ENCODE data around the gene ASXL3. TPM values are rescaled to one million over a fixed set of nuclear protein-coding genes. Genes with fewer than 3 reads are reported as not detected.

ASXL3 gene
- total RNA-seq, 2 donors from 2014 or later: 0.59 to 1.7 TPM

DNA sequence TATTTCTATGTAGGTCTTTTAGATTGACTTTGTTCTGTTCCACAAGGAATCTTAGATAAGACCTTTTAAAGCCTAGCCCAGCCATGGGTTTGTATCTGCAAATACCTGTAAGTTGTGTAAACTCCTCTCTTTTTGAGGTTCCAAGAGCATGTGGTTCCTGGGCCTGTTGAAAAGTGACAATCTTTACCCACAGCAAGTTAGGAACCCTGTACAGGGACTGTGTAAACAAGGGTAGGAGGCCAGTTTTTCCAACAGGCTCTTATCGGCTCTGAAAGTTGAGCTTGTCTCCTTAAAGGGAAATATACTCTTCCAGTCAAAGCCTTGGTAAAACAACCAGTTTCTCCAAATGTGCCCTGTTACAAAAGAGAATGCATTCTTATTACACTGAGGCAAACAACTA lies 15.3 kb upstream of the ASXL3 start:
- no peaks in the 10 kb centered on the region for H3K27me3 ChIP-seq
- H3K4me1 ChIP-seq: no peaks in the 10 kb centered on the region
- no peak overlapping the region for H3K4me3 ChIP-seq
- H3K9ac ChIP-seq (ENCODE audit: low read depth in 2 of 2, low read length in 2 of 2): no peak overlapping the region
- DNase-seq: no peak
- intact Hi-C loops (cut with DNase I): no loop called here
- no peaks in the 10 kb centered on the region for H3K36me3 ChIP-seq
- TF ChIP-seq, protein P1, sequence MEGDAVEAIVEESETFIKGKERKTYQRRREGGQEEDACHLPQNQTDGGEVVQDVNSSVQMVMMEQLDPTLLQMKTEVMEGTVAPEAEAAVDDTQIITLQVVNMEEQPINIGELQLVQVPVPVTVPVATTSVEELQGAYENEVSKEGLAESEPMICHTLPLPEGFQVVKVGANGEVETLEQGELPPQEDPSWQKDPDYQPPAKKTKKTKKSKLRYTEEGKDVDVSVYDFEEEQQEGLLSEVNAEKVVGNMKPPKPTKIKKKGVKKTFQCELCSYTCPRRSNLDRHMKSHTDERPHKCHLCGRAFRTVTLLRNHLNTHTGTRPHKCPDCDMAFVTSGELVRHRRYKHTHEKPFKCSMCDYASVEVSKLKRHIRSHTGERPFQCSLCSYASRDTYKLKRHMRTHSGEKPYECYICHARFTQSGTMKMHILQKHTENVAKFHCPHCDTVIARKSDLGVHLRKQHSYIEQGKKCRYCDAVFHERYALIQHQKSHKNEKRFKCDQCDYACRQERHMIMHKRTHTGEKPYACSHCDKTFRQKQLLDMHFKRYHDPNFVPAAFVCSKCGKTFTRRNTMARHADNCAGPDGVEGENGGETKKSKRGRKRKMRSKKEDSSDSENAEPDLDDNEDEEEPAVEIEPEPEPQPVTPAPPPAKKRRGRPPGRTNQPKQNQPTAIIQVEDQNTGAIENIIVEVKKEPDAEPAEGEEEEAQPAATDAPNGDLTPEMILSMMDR (IDR thresholded peaks at IDR 0.05): no peak
- H3K27ac ChIP-seq: no peak overlapping the region
- H3K9me3 ChIP-seq: no peaks in the 10 kb centered on the region

DNA sequence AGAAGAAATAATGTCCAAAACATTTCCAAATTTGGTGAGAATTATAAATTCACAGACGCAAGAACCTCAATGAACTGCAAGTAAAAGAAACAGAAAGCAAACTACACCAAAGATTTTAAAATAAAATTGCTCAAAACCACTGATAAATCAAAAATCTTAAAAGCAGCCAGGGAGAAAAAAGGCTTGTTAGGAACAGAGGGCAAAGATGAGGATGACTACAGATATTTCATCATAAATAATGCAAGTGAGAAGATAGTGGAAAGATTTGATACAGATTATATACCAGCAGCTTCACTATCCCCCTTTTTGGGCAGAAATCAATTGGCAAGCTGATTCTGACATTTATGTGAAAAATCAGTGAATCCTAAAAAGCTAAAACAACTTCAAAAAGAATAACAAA lies 10.3 kb upstream of the ASXL3 start:
- Histone ChIP-seq H3K27me3 (no peaks in the 10 kb centered on the region), H3K4me3 (no peak overlapping the region), H3K36me3 (no peaks in the 10 kb centered on the region), H3K9me3 (no peaks in the 10 kb centered on the region), H3K27ac (no peak overlapping the region), H3K9ac (ENCODE audit: low read depth in 2 of 2, low read length in 2 of 2) (no peak overlapping the region), H3K4me1 (no peaks in the 10 kb centered on the region)
- intact Hi-C loops (cut with DNase I): no loop called here
- no peak for DNase-seq
- TF ChIP-seq, protein P1 (IDR thresholded peaks at IDR 0.05): no peak

DNA sequence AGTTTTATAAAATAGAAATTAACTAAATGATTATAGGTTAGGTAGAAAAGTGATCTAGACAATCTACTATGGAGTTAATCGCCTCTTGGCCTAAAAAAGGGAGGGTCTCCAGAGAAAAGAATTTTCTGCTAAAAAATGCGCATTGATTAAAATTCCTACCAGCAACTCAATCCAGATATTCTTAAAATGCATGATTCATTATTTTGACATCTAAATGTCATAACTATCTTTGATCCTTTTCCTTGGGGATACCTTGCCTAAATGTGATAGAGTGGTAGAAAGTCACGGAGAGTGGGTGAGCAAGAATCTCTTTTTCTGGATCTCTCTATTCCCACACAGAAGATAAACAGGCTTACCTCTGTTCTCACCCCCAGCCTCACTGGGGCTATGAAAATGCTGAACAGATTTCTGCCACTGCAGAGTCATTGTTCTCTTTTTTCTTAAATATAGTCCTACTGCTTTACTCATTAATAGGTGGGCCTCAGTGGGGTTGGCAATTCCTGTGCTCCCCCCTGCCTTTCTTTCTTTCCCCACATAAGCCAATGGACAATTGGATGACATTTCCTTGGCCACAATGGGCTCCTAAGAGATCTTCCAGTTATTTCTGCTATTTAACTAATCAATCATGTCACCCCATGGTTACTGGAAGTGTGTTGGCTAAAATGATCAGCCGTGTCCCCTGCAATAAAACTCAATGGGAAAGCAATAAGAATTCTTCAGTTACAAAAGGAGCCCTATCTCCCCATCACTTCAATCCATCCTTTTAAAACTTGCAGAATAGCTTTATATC lies 5.8 kb upstream of the ASXL3 start:
- H3K9ac ChIP-seq (ENCODE audit: low read depth in 2 of 2, low read length in 2 of 2): no peak overlapping the region
- H3K9me3 ChIP-seq: no peaks in the 10 kb centered on the region
- no peaks in the 10 kb centered on the region for H3K4me1 ChIP-seq
- TF ChIP-seq, protein P1 (IDR thresholded peaks at IDR 0.05): no peak
- H3K36me3 ChIP-seq: no peaks in the 10 kb centered on the region
- H3K27ac ChIP-seq: no peak overlapping the region
- no peak for DNase-seq
- H3K27me3 ChIP-seq: no peaks in the 10 kb centered on the region
- no peak overlapping the region for H3K4me3 ChIP-seq
- intact Hi-C loops (cut with DNase I): loop anchor here (10.0 kb wide), 1 partner anchor 127 kb away; the partner anchor contains the start of gene CCDC178

DNA sequence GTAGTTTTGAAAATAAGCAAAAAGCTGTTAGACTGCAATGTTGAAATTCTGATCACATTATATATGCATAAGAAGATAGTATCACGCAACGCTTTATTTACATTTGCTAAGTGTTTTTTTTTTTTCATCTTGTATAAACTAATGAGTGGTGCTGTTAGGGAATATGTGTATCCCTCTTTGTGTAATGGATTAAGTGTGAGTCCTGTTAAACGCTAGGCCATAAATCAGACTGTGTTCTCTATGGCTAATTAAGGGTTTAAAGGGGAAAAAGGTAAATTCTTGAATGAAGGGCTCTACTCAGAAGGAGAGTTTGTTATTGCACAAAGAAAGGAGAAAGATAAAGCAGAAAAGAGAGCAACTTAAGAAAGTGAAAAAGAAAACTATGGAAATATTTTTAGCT lies 4.8 kb upstream of the ASXL3 start:
- Histone ChIP-seq H3K36me3 (no peaks in the 10 kb centered on the region), H3K4me1 (no peaks in the 10 kb centered on the region), H3K4me3 (no peak overlapping the region), H3K9ac (ENCODE audit: low read depth in 2 of 2, low read length in 2 of 2) (no peak overlapping the region), H3K27ac (no peak overlapping the region), H3K27me3 (no peaks in the 10 kb centered on the region), H3K9me3 (no peaks in the 10 kb centered on the region)
- no peak for DNase-seq
- intact Hi-C loops (cut with DNase I): loop anchor here (10.0 kb wide), 1 partner anchor 128 kb away; the partner anchor contains the start of gene CCDC178
- TF ChIP-seq, protein P1 (IDR thresholded peaks at IDR 0.05): no peak

DNA sequence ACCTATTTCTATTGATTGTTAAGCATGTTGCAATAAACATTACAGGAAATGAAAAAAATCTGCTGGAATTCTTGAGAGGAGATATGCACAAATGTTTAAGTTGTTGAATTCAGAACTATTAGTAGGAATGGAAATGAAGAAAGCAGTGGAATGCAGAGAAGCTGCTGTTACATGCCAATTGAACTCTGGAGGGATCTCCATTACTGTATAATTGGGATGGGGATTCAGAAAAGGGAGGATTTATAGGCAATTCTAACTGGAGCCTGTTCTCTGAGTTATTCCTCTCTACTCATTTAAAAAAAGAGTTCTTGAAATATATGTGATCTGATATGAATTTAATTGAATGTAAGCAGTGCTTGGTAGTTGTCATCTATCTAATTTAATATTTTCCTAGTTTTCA lies 2.6 kb upstream of the ASXL3 start:
- Histone ChIP-seq H3K4me3 (no peak overlapping the region), H3K9ac (ENCODE audit: low read depth in 2 of 2, low read length in 2 of 2) (no peak overlapping the region), H3K36me3 (no peaks in the 10 kb centered on the region), H3K4me1 (no peaks in the 10 kb centered on the region), H3K27me3 (no peaks in the 10 kb centered on the region), H3K9me3 (no peaks in the 10 kb centered on the region), H3K27ac (no peak overlapping the region)
- DNase-seq: no peak
- TF ChIP-seq, protein P1 (IDR thresholded peaks at IDR 0.05): no peak
- intact Hi-C loops (cut with DNase I): loop anchor here (10.0 kb wide), 1 partner anchor 131 kb away; the partner anchor contains the start of gene CCDC178

All from colonic mucosa (tissue), 4 donors.